Activated naive CD4-positive, alpha-beta T cell treated with anti-CD3 and anti-CD28 coated beads, Interleukin-2, amount 10 ng/mL, durations not matched to agents 7 days and 5 days (primary cell): ENCODE measurements around the gene MUC22.
"Not testable (repeated sequence)": the region's sequence is repeated elsewhere in the genome, so short reads cannot be mapped to it uniquely, and the experiment has no call there.

Experiments
- CTCF ChIA-PET: fragments of 350-600 bp; sonication (Branson Sonifier 250); formaldehyde crosslinking; loops from one replicate; lab custom pipeline; 2021; ENCODE audit warnings: antibody characterized with exemption; lab: Charles Lee
- DNase-seq: peaks from one replicate; pipeline ENCODE4 v3.0.0-alpha.2; 2020
- H3K27ac Mint-ChIP-seq: one replicate; pipeline ENCODE4 v1.8.0; 2021; ENCODE audit warnings: mild to moderate bottlenecking, moderate library complexity, mixed read lengths
- H3K27me3 Mint-ChIP-seq: one replicate; pipeline ENCODE4 v1.8.0; 2021; ENCODE audit warnings: mild to moderate bottlenecking, mixed read lengths
- H3K36me3 Mint-ChIP-seq: one replicate; pipeline ENCODE4 v1.8.0; 2021; ENCODE audit warnings: mixed read lengths
- H3K4me1 Mint-ChIP-seq: one replicate; pipeline ENCODE4 v1.8.0; 2021; ENCODE audit warnings: mixed read lengths
- H3K4me3 Mint-ChIP-seq: one replicate; pipeline ENCODE4 v1.8.0; 2021; ENCODE audit warnings: mild to moderate bottlenecking, moderate library complexity, mixed read lengths
- H3K9me3 Mint-ChIP-seq: one replicate; pipeline ENCODE4 v1.8.0; 2021; ENCODE audit warnings: mixed read lengths

Gene MUC22

DNA sequence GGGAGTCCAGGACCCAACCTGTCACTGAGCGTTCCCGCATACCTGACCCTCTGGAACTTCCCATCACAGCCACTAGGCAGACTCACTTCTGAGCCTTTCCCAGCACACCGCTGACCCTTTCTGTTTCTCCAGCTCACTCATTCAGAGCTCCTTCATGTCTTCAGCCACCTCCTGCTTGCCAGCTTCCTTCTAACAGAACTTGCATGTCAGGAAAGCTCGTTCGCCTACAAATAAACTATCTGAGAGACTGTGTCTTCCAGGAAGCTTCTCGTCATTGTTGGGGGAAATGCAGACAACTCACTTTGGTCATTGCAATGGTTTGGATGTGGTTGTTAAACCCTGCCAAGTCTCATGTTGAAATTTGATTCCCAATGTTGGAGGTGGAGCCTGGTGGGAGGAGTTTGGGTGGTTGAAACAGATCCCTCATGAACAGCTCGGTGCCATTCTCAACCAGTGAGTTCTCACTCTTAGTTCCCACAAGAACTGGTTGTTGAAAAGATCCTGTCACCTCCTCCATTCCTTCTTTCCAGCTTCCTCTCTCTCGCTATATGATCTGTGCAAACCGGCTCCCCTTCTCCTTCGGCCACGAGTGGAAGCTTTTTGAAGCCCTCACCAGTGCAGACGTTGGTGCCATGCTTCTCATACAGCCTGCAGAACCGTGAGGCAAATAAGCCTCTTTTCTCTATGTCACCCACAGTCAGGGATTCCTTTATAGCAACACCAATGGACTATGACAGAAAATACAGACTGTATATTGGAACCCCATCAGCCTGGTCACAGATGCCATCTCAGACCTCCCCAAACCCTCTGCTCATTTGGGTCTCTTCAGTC is 28.1 kb upstream of the MUC22 start:
- H3K27ac Mint-ChIP-seq: no peak overlapping the region
- no peaks in the 10 kb centered on the region for H3K36me3 Mint-ChIP-seq
- peaks cover 40% of the 10 kb centered on the region for H3K27me3 Mint-ChIP-seq
- H3K4me1 Mint-ChIP-seq: no peaks in the 10 kb centered on the region
- no peaks in the 10 kb centered on the region for H3K9me3 Mint-ChIP-seq
- H3K4me3 Mint-ChIP-seq: no peak overlapping the region
- no peak for DNase-seq
- CTCF ChIA-PET: interaction anchor here (0.7 to 1.8 kb wide), 5 partner anchors 13 to 98 kb away, joined by 3 read pairs; no protein-coding TSS in a partner anchor

DNA sequence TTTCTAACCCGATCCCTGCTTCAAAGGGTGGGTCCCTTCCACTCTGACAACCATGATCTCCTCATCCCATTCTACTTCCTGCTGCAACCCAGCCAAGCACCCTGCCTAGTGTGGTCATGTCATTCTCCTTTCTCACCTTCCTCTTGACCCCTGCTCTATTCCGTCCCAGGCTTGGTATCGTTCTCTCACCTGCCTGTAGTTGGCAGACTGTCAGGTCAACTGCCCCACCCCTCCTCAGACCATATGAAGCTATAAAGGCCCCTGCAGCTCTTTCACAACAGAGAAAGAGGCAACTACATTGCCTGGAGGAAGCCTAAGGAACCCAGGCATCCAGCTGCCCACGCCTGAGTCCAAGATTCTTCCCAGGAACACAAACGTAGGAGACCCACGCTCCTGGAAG is 26.8 kb upstream of the MUC22 start, which contains the start of gene MUC21:
TSS of gene MUC21 (plus strand) at position 280 of the 400 bp plus-strand sequence. CDS start 241 bp downstream, outside the sequence.
- CTCF ChIA-PET: interaction anchor here (1.8 kb wide), 1 partner anchor 20 kb away, joined by 3 read pairs; no protein-coding TSS in a partner anchor
- Mint-ChIP-seq H3K27ac (no peak within 1 kb of the TSS), H3K4me3 (no peak within 1 kb of the TSS), H3K27me3 (peaks cover 37% of the 10 kb centered on the region), H3K36me3 (no peaks in the 10 kb centered on the region), H3K9me3 (no peaks in the 10 kb centered on the region), H3K4me1 (no peaks in the 10 kb centered on the region)
- no peak for DNase-seq

DNA sequence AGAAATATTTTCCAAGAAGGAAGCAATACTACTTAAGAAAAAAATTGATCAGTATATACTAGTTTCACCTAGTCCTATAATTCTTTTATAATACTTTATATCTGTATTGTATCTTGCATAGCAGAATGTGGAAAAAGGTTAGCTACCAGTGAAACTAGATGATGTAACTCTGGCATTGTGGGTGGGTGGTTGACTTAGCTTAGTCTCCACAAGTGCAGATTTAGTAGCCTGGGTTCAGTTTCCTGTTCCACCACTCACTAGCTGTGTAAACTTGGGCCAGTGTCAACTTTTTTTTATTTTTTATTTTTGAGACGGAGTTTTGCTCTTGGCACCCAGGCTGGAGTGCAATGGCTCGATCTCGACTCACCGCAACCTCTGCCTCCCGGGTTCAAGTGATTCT is 24.8 kb upstream of the MUC22 start:
- Mint-ChIP-seq H3K27me3 (peaks cover 35% of the 10 kb centered on the region), H3K36me3 (no peaks in the 10 kb centered on the region), H3K27ac (no peak overlapping the region), H3K4me1 (peaks cover 7% of the 10 kb centered on the region), H3K4me3 (no peak overlapping the region), H3K9me3 (no peaks in the 10 kb centered on the region)
- CTCF ChIA-PET: interaction anchor here (1.5 kb wide), 1 partner anchor 70 kb away, joined by 5 read pairs; no protein-coding TSS in a partner anchor
- DNase-seq: no peak

DNA sequence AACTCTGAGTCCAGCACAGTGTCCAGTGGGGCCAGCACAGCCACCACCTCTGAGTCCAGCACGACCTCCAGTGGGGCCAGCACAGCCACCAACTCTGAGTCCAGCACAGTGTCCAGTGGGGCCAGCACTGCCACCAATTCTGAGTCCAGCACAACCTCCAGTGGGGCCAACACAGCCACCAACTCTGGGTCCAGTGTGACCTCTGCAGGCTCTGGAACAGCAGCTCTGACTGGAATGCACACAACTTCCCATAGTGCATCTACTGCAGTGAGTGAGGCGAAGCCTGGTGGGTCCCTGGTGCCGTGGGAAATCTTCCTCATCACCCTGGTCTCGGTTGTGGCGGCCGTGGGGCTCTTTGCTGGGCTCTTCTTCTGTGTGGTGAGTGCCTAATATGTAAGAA is 23.0 kb upstream of the MUC22 start:
- Mint-ChIP-seq H3K27me3 (peaks cover 19% of the 10 kb centered on the region), H3K36me3 (no peaks in the 10 kb centered on the region)
- CTCF ChIA-PET: no interaction called here

DNA sequence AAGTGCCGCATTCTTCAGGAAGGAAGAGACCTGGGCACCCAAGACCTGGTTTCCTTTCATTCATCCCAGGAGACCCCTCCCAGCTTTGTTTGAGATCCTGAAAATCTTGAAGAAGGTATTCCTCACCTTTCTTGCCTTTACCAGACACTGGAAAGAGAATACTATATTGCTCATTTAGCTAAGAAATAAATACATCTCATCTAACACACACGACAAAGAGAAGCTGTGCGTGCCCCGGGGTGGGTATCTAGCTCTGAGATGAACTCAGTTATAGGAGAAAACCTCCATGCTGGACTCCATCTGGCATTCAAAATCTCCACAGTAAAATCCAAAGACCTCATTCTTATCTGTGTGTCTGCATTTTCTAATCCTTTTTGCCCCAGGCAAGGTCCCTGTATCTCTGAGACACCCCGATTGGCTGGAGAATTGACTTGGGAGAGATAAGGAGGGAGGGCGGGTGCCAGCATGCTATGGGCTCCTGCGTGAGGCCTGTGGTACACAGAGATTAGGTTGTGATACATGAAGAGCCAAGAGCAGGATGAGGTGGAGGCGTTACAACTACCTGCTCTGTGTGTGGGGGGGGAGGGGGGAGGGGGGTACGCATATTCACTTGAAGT is 22.0 kb upstream of the MUC22 start:
- H3K4me1 Mint-ChIP-seq: peaks cover 14% of the 10 kb centered on the region
- no peak overlapping the region for H3K4me3 Mint-ChIP-seq
- CTCF ChIA-PET: interaction anchor here (0.6 kb wide), 1 partner anchor 24 kb away, joined by 3 read pairs; no protein-coding TSS in a partner anchor
- DNase-seq: no peak
- no peaks in the 10 kb centered on the region for H3K9me3 Mint-ChIP-seq
- peaks cover 8% of the 10 kb centered on the region for H3K27me3 Mint-ChIP-seq
- H3K27ac Mint-ChIP-seq: no peak overlapping the region
- H3K36me3 Mint-ChIP-seq: no peaks in the 10 kb centered on the region

More for the DNA sequence above, 23.0 kb upstream of the MUC22 start:
- Mint-ChIP-seq H3K4me3 (no peak overlapping the region), H3K27ac (peak overlapping the region; percentile 49), H3K9me3 (no peaks in the 10 kb centered on the region), H3K4me1 (peaks cover 14% of the 10 kb centered on the region)
- DNase-seq: no peak

DNA sequence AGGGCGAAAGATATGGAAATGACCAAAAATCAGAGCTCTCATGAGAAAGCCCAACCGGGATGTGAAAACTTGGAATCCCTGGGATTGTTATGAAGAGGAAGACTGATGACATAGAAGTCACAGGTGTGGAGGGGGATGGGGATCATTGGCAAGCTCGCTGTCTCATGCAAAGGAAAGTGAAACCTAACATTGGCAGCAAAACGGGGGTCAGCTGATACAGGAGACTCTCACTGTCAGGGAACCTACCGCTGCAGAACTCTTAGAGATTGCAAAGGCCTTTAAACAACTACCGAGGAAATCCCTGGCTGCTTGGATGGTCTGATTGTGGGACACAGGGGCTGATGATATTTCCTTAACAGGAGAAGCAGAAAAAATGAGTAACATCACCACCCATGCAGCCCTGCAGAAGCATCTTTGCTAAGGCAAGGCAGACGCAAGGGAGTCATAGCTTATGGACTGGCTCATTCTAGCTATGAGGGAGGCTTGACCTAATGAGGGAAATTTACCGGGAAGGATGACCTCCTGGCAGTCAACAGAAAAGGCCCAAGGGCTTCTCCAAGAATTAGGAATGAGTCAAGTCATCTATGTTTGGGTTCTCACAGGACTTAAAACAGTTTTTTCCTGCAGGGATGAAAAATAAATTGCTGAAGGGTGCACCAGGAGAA is 19.7 kb upstream of the MUC22 start:
- CTCF ChIA-PET: interaction anchor here (0.6 to 1.2 kb wide), 3 partner anchors 71 to 97 kb away, joined by 3 read pairs; no protein-coding TSS in a partner anchor
- Mint-ChIP-seq H3K27me3 (peaks cover 4% of the 10 kb centered on the region), H3K27ac (peak overlapping the region; percentile 83), H3K4me3 (peak overlapping the region; percentile 58), H3K36me3 (no peaks in the 10 kb centered on the region), H3K4me1 (peaks cover 14% of the 10 kb centered on the region), H3K9me3 (no peaks in the 10 kb centered on the region)
- DNase-seq: peak; percentile 61

DNA sequence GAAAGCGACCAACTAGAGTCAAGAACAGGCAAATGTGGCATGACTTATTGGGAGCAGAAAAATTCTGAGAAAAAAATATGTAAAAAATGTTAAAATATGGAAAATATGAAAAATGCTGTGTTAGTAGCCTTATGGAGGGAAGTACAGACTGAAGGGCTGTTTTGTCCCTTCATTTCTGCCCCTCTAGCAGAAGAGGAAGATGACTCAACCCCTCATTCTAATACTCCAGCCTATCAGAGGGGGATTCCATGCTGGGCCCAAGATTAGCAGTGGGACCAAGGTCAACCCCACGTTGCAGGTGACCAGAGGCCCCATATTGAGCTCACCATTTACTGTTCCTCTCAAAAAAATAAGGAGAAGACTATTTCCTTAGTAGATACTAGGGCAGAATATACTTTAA is 18.4 kb upstream of the MUC22 start:
- no peak for DNase-seq
- Mint-ChIP-seq H3K27me3 (peaks cover 4% of the 10 kb centered on the region), H3K9me3 (no peaks in the 10 kb centered on the region), H3K36me3 (no peaks in the 10 kb centered on the region), H3K4me3 (no peak overlapping the region), H3K27ac (no peak overlapping the region), H3K4me1 (peaks cover 14% of the 10 kb centered on the region)
- CTCF ChIA-PET: no interaction called here

DNA sequence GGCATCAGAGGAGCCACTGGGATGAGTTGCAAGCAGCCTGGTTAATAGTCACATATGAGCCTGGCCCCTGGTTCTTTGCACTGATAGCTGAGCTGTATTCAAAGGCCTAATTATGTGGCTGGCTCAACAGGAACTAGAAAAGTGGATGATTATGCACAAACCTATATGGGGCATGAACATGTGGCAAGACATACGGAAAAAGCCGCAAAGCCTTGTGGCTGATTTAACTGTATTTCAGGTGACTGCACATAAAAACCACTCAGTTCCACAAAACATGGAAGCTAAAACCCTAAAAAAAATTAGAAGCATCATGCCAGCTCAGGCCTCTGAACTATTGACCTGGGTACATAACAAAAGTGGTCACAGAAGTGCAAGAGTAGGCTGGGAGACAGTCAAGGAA is 13.0 kb upstream of the MUC22 start:
- Mint-ChIP-seq H3K4me3 (no peak overlapping the region), H3K9me3 (peaks cover 1% of the 10 kb centered on the region), H3K27ac (no peak overlapping the region), H3K27me3 (peaks cover 6% of the 10 kb centered on the region), H3K4me1 (peaks cover 13% of the 10 kb centered on the region), H3K36me3 (no peaks in the 10 kb centered on the region)
- CTCF ChIA-PET: interaction anchor here (1.1 kb wide), 1 partner anchor 72 kb away, joined by 3 read pairs; no protein-coding TSS in a partner anchor
- DNase-seq: no peak

DNA sequence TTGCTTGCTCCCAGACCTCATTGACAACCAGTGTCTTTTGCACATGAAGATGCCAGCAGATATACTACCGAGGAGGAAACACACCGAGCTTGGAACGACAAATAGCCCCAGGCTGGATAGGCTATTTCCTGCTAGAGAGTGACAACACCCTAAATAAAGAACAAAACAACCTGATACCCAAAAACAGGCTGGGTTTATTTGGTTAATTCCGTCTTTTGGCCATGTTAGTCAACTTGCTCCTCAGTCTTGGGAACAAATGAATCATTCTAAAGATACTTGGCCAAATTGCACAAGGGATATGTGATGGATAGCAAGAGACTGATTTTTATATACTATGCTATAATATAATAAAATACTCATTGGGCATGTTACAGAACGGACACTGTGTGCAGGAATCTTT is 11.5 kb upstream of the MUC22 start:
- Mint-ChIP-seq H3K4me3 (no peak overlapping the region), H3K9me3 (peaks cover 1% of the 10 kb centered on the region), H3K36me3 (no peaks in the 10 kb centered on the region), H3K4me1 (peaks cover 14% of the 10 kb centered on the region), H3K27ac (no peak overlapping the region), H3K27me3 (peaks cover 6% of the 10 kb centered on the region)
- CTCF ChIA-PET: interaction anchor here (1.0 kb wide), 1 partner anchor 9 kb away, joined by 3 read pairs; no protein-coding TSS in a partner anchor
- no peak for DNase-seq

DNA sequence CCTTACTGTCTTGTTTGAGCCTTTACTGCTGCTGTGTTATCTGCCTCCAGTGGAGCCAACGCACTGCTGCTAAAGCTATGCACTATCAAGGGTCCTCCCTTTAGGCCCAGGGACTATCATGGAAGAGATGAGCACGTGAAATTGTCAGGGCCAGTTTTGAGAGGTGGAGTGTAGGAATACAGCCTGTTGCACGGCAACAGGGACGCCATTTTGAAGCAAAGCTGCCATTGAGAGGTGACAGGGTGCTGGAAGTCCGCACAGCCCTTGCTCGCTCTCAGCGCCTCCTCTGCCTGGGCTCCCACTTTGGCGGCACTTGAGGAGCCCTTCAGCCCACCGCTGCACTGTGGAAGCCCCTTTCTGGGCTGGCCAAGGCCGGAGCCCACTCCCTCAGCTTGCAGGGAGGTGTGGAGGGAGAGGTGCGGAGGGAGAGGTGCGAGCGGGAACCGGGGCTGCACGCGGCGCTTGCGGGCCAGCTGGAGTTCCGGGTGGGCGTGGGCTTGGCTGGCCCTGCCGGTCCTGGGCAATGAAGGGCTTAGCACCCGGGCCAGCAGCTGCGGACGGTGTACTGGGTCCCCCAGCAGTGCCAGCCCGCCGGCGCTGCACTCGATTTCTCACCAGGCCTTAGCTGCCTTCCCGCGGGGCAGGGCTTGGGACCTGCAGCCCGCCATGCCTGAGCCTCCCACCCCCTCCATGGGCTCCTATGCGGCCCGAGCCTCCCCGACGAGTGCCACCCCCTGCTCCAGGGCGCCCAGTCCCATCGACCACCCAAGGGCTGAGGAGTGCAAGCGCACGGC is 10.0 kb upstream of the MUC22 start:
- H3K27ac Mint-ChIP-seq, H3K36me3 Mint-ChIP-seq, H3K4me3 Mint-ChIP-seq, DNase-seq, H3K9me3 Mint-ChIP-seq, CTCF ChIA-PET: not testable (repeated sequence)
- Mint-ChIP-seq H3K27me3 (peaks cover 10% of the 10 kb centered on the region), H3K4me1 (peaks cover 21% of the 10 kb centered on the region)

DNA sequence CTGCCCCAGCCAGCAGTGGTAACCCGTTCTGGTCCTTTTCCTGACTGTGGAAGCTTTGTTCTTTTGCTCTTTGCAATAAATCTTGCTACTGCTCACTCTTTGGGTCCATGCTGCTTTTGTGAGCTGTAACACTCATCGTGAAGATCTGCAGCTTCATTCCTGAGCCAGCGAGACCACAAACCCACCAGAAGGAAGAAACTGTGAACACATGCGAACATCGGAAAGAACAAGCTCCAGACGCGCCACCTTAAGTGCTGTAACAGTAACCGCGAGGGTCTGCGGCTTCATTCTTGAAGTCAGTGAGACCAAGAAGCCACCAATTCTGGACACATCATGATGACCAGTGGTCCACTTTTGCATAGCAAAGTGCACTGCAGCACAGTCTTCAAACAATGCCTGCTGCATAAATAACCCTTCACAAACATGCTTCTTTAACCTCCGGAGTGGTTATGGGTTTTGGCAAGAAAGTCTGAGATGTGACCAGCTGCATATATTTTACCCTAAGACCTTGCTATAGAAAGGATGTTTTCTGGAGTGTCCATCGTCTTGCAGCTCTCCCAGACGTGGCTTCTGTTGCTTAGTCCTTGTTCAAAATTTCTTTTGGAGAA is 8.9 kb upstream of the MUC22 start:
- CTCF ChIA-PET: no interaction called here
- peak overlapping the region; percentile 82 for H3K27ac Mint-ChIP-seq
- DNase-seq: no peak
- H3K4me1 Mint-ChIP-seq: peaks cover 22% of the 10 kb centered on the region
- peaks cover 1% of the 10 kb centered on the region for H3K9me3 Mint-ChIP-seq
- H3K4me3 Mint-ChIP-seq: no peak overlapping the region
- peaks cover 10% of the 10 kb centered on the region for H3K27me3 Mint-ChIP-seq
- no peaks in the 10 kb centered on the region for H3K36me3 Mint-ChIP-seq

DNA sequence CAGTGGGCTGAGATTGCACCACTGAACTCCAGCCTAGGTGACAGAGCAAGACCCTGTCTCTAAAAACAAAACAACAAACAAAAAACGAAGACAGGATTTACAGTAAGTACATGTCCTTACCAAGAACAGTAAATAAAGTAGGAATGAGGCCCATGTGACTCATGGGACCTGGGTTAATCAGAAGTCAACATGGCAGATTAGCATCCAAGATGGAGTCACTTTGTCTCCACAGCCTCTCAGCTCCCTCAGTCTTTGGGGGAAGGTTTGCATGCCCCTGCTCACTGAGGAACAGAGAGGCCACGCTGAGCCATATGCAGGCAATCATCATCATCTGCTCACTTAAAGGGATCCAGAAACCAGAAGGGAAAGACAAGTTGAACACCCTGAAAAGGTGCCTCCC is 7.8 kb upstream of the MUC22 start:
- CTCF ChIA-PET: no interaction called here
- peaks cover 1% of the 10 kb centered on the region for H3K9me3 Mint-ChIP-seq
- peaks cover 22% of the 10 kb centered on the region for H3K4me1 Mint-ChIP-seq
- no peak for DNase-seq
- H3K36me3 Mint-ChIP-seq: no peaks in the 10 kb centered on the region
- H3K27ac Mint-ChIP-seq: no peak overlapping the region
- H3K27me3 Mint-ChIP-seq: peaks cover 14% of the 10 kb centered on the region
- no peak overlapping the region for H3K4me3 Mint-ChIP-seq

DNA sequence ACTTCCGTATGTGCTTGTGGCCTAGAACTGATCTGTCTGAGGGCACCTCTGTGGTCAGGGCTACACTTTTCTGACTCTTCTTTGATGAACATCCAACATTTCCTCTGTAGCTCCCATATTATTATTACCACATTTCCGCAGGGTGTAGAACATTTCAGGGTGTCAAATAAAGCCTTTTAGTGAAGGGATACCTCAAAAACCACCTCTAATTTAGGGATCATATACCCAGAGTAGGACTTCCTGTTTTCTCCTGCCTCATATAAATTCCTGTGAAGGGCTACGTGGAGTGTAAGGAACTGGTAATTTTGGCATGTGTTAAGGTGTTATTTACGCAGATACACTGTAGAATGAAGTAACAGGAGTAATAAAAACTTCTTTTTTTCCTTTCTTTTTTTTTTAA is 5.5 kb upstream of the MUC22 start:
- CTCF ChIA-PET: no interaction called here
- peaks cover 22% of the 10 kb centered on the region for H3K4me1 Mint-ChIP-seq
- no peak overlapping the region for H3K27ac Mint-ChIP-seq
- H3K4me3 Mint-ChIP-seq: no peak overlapping the region
- H3K36me3 Mint-ChIP-seq: no peaks in the 10 kb centered on the region
- H3K9me3 Mint-ChIP-seq: peaks cover 1% of the 10 kb centered on the region
- peaks cover 28% of the 10 kb centered on the region for H3K27me3 Mint-ChIP-seq
- no peak for DNase-seq
